Measurements from ENCODE around the gene DAPK2.

GRCh38 chr15:64017082-64017588 is 29.1 kb downstream of the DAPK2 start:
- TF ChIP-seq POLR2A (IDR thresholded peaks at IDR 0.05), result no peak
- no peak for TF ChIP-seq CTCF (IDR thresholded peaks at IDR 0.05)
- TF ChIP-seq EP300 (IDR thresholded peaks at IDR 0.05), result no peak
